ENCODE measurements around the gene JMJD7. TPM values are rescaled to one million over a fixed set of nuclear protein-coding genes. Genes with fewer than 3 reads are reported as not detected.
"Not testable (repeated sequence)": the region's sequence is repeated elsewhere in the genome, so short reads cannot be mapped to it uniquely, and the experiment has no call there.

The JMJD7 gene
- total RNA-seq, 1 experiment from 2014 or later: 3.1 TPM

- DNase-seq (ENCODE audit: extremely low read depth, low read depth): no peak
Observed at GRCh38 chr15:41819455-41820050, 8.3 kb upstream of the JMJD7 start.

- DNase-seq (ENCODE audit: extremely low read depth, low read depth): no peak
Observed at GRCh38 chr15:41820791-41821423, 7.0 kb upstream of the JMJD7 start.

GRCh38 chr15:41821831-41822230, 6.1 kb upstream of the JMJD7 start:
- no peak for DNase-seq (ENCODE audit: extremely low read depth, low read depth)

- no peak for DNase-seq (ENCODE audit: extremely low read depth, low read depth)
Observed at GRCh38 chr15:41822471-41822870, 5.4 kb upstream of the JMJD7 start.

- DNase-seq (ENCODE audit: extremely low read depth, low read depth): no peak
Observed at GRCh38 chr15:41822957-41823356, 4.9 kb upstream of the JMJD7 start.

- DNase-seq (ENCODE audit: extremely low read depth, low read depth): no peak
Observed at GRCh38 chr15:41823502-41823901, 4.4 kb upstream of the JMJD7 start.

- no peak for DNase-seq (ENCODE audit: extremely low read depth, low read depth)
Observed at GRCh38 chr15:41824062-41824745, 3.7 kb upstream of the JMJD7 start.

GRCh38 chr15:41825145-41825544, 2.7 kb upstream of the JMJD7 start:
- no peak for DNase-seq (ENCODE audit: extremely low read depth, low read depth)

- DNase-seq (ENCODE audit: extremely low read depth, low read depth): no peak
Observed at GRCh38 chr15:41825572-41826535, 2.0 kb upstream of the JMJD7 start.

GRCh38 chr15:41827290-41827879, 507 bp upstream of the JMJD7 start:
- no peak for DNase-seq (ENCODE audit: extremely low read depth, low read depth)

GRCh38 chr15:41828807-41829141, 882 bp downstream of the JMJD7 start:
- peak; percentile 6 for DNase-seq (ENCODE audit: extremely low read depth, low read depth)

GRCh38 chr15:41829959-41830646, 2.2 kb downstream of the JMJD7 start:
- DNase-seq (ENCODE audit: extremely low read depth, low read depth): no peak

GRCh38 chr15:41831291-41831690, 3.4 kb downstream of the JMJD7 start:
- not testable (repeated sequence) for DNase-seq (ENCODE audit: extremely low read depth, low read depth)

GRCh38 chr15:41832208-41832607, 4.3 kb downstream of the JMJD7 start:
- DNase-seq (ENCODE audit: extremely low read depth, low read depth): no peak

GRCh38 chr15:41832875-41833274, 5.0 kb downstream of the JMJD7 start:
- DNase-seq (ENCODE audit: extremely low read depth, low read depth): no peak

GRCh38 chr15:41834096-41834495, 6.2 kb downstream of the JMJD7 start:
- no peak for DNase-seq (ENCODE audit: extremely low read depth, low read depth)

- DNase-seq (ENCODE audit: extremely low read depth, low read depth): no peak
Observed at GRCh38 chr15:41836073-41836472, 8.2 kb downstream of the JMJD7 start.

- no peak for DNase-seq (ENCODE audit: extremely low read depth, low read depth)
Observed at GRCh38 chr15:41836713-41837454, 9.0 kb downstream of the JMJD7 start.

- DNase-seq (ENCODE audit: extremely low read depth, low read depth): no peak
Observed at GRCh38 chr15:41838400-41838897, 10.6 kb downstream of the JMJD7 start, which contains the start of gene PLA2G4B. Gene PLA2G4B, plus strand, starts transcription at chr15:41838847. Its CDS starts 67 bp downstream, at chr15:41838914.
